ES-I3 (cell line): ENCODE results near the gene RDH13.
"Not testable (repeated sequence)": the region's sequence is repeated elsewhere in the genome, so short reads cannot be mapped to it uniquely, and the experiment has no call there.

Experiments
- H3K36me3 ChIP-seq: 2 replicates; pipeline ENCODE4 v1.6.1; 2013; ENCODE audit warnings: mild to moderate bottlenecking, low read length, control low read depth, moderate library complexity; ENCODE audit not compliant: insufficient read depth
- H3K4me1 ChIP-seq: 2 replicates; pipeline ENCODE4 v1.6.1; 2013; ENCODE audit warnings: mild to moderate bottlenecking, control low read depth, low read length; ENCODE audit not compliant: insufficient read depth
- H3K9ac ChIP-seq: 2 replicates; pipeline ENCODE4 v1.6.1; 2013; ENCODE audit warnings: low read depth, mild to moderate bottlenecking, low read length, moderate library complexity
- H3K9me3 ChIP-seq: 2 replicates; pipeline ENCODE4 v1.6.1; 2013; ENCODE audit warnings: mild to moderate bottlenecking, low read length, moderate library complexity; ENCODE audit not compliant: control insufficient read depth, insufficient read depth

Gene RDH13

GRCh38 chr19:55032976-55033643 is 29.8 kb downstream of the RDH13 start:
- H3K4me1 ChIP-seq, H3K9ac ChIP-seq: not testable (repeated sequence)

DNA sequence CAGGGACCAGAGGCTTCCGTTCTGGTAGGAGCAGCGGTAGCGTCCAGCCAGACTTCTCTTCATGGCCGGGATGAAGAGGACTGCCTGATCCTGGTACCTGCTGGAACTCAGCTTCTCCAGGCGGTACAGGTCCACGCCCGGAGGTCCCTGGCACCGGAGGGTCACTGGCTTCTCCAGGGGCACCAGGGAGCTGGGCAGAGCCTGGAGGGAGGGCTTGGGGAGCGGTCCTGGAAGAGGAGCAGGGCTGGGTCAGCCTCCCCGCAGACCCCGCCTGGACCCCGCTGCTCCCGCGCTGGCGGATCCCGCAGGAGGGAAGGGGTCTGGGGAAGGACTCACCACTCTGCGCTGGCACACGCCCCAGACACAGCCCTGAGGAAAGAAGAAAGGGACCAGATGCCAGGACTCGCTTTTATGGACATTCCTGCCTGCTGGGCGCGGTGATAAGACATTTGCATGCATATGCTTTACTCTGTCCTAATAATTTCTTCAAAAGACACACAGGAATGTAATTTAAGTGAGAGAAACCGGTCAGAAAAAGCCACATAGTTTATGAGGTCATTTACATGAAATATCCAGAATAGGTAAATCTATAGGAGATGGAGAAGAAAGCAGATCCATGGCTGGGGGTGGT is 30.7 kb downstream of the RDH13 start:
- Histone ChIP-seq H3K9me3 (no peaks in the 10 kb centered on the region), H3K36me3 (no peaks in the 10 kb centered on the region; the same call in none of the 2 replicates), H3K9ac (no peak overlapping the region), H3K4me1 (no peaks in the 10 kb centered on the region; the same call in 1 of the 2 replicates)

More at GRCh38 chr19:55032976-55033643, 29.8 kb downstream of the RDH13 start:
- not testable (repeated sequence) for H3K9me3 ChIP-seq, H3K36me3 ChIP-seq

DNA sequence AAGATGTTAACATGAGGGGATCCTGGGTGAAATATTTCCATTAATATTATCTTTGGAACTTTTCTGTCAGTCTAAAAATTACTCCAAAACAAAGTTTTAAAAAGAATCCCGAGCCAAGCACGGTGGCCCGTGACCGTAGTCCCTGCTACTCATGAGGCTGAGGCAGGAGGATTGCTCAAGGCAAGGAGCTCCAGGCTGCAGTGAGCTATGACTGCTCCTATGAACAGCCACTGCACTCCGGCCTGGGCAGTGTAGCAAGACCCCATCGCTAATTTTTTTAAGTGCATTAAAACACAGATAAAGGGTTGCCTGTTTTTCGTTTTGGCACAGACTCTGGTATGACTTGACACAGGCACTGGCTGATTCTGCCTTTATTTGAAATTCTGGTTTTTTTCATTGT is 31.8 kb downstream of the RDH13 start:
- no peaks in the 10 kb centered on the region; the same call in 1 of the 2 replicates for H3K36me3 ChIP-seq
- H3K9me3 ChIP-seq: no peaks in the 10 kb centered on the region
- no peak overlapping the region for H3K9ac ChIP-seq
- H3K4me1 ChIP-seq: no peaks in the 10 kb centered on the region; the same call in 1 of the 2 replicates

GRCh38 chr19:55028757-55029156 is 34.2 kb downstream of the RDH13 start:
- Histone ChIP-seq H3K36me3 (peaks cover 5% of the 10 kb centered on the region), H3K9me3 (no peaks in the 10 kb centered on the region), H3K9ac (no peak overlapping the region), H3K4me1 (no peaks in the 10 kb centered on the region; the same call in 1 of the 2 replicates)

DNA sequence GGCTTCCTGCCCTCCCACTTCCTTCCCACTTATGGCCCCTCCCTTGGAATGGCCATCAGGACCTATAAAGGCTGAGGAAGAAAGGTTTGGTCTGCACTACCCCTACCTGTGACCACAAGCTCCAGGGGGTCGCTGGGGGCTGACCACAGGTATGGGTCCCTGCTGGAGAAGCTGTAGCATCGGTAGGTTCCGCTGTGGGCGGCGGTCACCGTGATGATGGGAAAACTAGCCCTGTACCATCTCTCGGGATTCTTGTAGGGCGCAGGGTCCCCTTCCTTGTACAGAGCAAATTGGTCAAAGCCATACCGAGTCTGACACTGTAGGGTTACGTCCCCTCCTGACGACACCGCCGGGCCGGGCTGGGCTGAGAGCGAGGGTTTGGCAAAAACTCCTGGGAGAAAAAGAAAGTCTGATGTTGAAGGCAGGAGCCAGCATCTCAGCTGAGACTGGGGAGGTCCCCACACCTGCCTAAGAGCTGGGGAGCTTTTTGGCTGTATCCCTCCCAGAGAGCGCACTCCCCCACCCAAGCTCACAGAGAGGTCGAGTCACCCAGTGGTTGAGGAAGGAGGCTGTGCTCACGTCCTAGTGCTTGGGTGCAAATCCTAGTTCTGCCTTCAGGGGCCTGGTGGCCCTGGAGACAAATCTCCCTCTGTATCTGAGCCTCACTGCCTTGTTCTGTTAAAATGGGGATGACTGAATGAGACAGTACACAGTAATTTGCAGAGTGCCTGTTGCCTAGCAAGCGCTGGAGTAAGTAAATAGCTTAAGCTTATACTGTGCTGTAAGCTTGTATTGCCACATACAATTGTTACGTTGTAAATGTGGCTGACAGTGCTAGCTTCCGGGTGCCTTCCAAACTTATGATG is 35.2 kb downstream of the RDH13 start:
- Histone ChIP-seq H3K9ac (no peak overlapping the region), H3K9me3 (no peaks in the 10 kb centered on the region), H3K36me3 (peaks cover 5% of the 10 kb centered on the region), H3K4me1 (no peaks in the 10 kb centered on the region; the same call in 1 of the 2 replicates)

DNA sequence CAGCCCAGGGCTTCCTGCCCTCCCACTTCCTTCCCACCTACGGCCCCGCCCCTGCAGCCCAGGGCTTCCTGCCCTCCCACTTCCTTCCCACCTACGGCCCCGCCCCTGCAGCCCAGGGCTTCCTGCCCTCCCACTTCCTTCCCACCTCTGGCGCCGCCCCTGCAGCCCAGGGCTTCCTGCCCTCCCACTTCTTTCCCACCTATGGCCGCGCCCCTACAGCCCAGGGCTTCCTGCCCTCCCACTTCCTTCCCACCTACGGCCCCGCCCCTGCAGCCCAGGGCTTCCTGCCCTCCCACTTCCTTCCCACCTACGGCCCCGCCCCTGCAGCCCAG is 35.8 kb downstream of the RDH13 start:
- H3K9me3 ChIP-seq, H3K9ac ChIP-seq, H3K4me1 ChIP-seq, H3K36me3 ChIP-seq: not testable (repeated sequence)

- Histone ChIP-seq H3K36me3 (peaks cover 5% of the 10 kb centered on the region), H3K4me1 (no peaks in the 10 kb centered on the region; the same call in 1 of the 2 replicates), H3K9me3 (no peaks in the 10 kb centered on the region), H3K9ac (no peak overlapping the region)
These were observed 38.8 kb downstream of the RDH13 start for GRCh38 chr19:55024111-55024510.

DNA sequence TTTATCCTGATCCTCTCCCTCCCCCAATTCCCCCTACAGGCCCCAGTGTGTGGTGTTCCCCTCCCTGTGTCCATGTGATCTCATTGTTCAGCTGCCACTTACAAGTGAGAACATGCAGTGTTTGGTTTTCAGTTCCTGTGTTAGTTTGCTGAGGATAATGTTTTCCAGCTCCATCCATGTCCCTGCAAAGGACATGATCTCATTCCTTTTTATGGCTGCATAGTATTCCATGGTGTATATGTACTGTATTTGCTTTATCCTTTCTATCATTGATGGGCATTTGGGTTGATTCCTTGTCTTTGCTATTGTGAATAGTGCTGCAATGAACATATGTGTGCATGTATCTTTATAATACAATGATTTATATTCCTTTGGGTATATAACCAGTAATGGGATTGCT is 42.6 kb downstream of the RDH13 start:
- H3K9me3 ChIP-seq, H3K4me1 ChIP-seq, H3K9ac ChIP-seq: not testable (repeated sequence)
- H3K36me3 ChIP-seq: peaks cover 11% of the 10 kb centered on the region

DNA sequence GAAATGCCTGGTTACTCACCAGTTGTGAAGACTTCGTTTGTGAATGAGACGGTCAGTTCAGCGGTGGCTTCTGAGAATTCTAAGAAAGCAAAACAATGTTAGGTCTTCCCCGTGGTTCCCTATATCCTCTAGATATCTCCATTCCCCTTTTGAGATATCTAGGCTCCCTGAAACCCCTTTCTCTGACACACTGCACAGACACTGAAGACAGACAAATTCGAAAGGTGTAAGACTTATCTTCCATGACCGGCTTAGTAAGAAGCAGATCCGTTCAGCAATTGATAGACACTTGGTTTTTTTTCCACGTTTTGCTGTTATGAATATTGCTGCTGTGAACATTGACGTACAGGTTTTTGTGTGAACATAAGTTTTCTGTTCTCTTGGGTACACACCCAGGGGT is 44.3 kb downstream of the RDH13 start:
- no peak overlapping the region for H3K9ac ChIP-seq
- H3K9me3 ChIP-seq: no peaks in the 10 kb centered on the region
- peaks cover 4% of the 10 kb centered on the region; the same call in 1 of the 2 replicates for H3K4me1 ChIP-seq
- H3K36me3 ChIP-seq: peaks cover 14% of the 10 kb centered on the region

DNA sequence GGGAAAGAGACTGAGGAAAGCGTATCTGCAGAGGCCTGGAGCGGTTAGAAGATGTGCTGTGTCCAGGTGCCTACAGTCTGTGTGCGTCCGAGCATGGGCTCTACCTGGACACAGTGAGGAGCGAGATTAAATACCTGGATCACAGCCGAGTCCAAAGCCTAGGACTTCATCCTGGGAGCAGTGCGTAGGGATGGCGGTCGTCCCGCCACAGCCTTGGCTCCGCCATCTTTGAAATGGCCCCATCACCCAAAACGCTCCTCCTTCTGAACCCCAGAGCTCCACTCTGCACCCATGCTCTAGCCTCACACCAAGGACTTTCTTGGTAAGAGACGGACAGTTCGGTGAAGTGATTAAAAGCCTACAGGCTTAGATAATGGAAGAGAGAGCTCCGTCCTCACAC is 44.7 kb downstream of the RDH13 start:
- no peaks in the 10 kb centered on the region for H3K9me3 ChIP-seq
- H3K36me3 ChIP-seq: peaks cover 14% of the 10 kb centered on the region

DNA sequence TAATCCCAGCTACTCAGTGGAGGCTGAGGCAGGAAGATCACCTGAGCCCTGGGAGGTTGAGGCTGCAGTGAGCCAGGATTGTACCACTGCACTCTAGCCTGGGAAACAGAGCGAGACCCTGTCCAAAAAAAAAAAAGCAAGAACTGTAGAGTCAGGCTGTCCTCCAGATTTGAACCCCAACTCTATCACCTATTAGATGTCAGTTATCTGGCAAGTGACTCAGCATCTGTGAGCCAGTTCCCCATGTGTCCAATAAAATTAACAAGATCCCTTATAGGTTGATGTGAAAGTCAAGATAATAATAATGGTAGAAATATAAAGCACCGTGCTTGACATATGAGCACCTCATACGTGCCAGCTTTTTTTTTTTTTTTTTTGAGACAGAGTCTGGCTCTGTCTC is 46.9 kb downstream of the RDH13 start:
- Histone ChIP-seq H3K9ac (no peak overlapping the region), H3K36me3 (peaks cover 14% of the 10 kb centered on the region), H3K4me1 (peaks cover 9% of the 10 kb centered on the region), H3K9me3 (no peaks in the 10 kb centered on the region)

More for the DNA sequence above, 44.7 kb downstream of the RDH13 start:
- no peak overlapping the region for H3K9ac ChIP-seq
- peaks cover 4% of the 10 kb centered on the region; the same call in 1 of the 2 replicates for H3K4me1 ChIP-seq

DNA sequence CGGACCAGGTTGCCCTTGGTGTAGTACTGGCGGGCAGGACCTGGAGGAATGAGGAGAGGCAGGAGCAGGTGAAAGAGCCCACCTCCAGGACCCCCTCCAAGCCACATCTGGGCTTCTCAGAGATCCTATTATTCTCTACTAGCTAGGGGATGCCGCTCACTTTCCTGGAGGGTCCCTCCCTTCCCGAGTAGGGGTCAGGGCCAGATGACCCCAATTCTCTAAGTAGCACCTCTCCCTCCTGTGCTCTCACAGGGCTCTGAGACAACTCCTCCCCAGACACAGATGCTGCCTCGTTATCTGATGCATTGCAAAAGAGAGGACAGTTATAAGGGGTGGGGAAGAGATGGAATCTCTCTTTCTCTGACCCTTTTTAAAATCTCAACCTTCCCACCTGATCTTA is 47.8 kb downstream of the RDH13 start:
- H3K9me3 ChIP-seq: no peaks in the 10 kb centered on the region

DNA sequence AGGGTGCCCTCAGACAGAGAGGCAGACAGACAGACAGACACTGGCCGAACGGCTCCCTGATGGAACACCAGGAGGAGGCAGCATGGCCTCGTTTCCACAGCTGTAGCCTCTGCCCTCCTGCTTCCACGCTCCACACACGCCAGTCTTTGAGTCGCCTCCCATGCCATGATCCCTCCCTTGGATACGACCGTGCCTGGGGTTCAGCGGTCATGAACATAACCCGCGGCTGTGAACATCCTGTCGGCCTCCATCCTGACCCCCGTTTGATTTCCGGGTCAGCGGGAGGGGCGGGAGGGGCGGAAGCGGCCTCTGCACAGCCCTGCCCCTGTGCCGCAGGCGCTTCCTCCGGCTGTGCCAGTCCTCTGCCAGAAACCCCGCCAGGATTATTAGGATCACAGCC is 48.2 kb downstream of the RDH13 start:
- peaks cover 9% of the 10 kb centered on the region for H3K4me1 ChIP-seq
- H3K9me3 ChIP-seq: no peaks in the 10 kb centered on the region
- H3K9ac ChIP-seq: no peak overlapping the region
- H3K36me3 ChIP-seq: peaks cover 14% of the 10 kb centered on the region

More for the DNA sequence above, 47.8 kb downstream of the RDH13 start:
- peaks cover 9% of the 10 kb centered on the region for H3K4me1 ChIP-seq
- peaks cover 14% of the 10 kb centered on the region for H3K36me3 ChIP-seq
- H3K9ac ChIP-seq: no peak overlapping the region

DNA sequence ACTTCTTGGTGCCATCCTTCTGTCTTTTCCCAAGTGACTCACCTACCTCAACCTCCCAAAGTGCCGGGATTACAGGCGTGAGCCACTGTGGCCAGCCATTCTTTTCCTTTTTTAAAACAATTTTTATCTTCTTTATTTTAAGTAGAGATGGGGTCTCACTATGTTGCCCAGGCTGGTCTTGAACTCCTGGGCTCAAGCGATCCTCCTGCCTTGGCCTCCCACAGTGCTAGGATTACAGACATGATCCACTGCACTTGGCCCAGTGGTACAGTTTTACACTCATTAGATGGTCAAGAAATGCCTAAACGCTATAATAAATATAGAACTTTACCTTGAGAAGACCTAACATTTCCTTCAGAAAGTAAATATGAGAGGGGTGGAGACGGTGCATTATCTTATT is 49.4 kb downstream of the RDH13 start:
- H3K4me1 ChIP-seq: peaks cover 9% of the 10 kb centered on the region
- peaks cover 14% of the 10 kb centered on the region for H3K36me3 ChIP-seq
- H3K9me3 ChIP-seq: no peaks in the 10 kb centered on the region
- no peak overlapping the region for H3K9ac ChIP-seq
